ENCODE measurements around the gene SS18L1.

Gene SS18L1

GRCh38 chr20:62149532-62150309 lies 6.2 kb downstream of the SS18L1 start:
- no peak overlapping the region for H3K4me3 ChIP-seq (ENCODE audit: insufficient read depth, low read length, poor library complexity, severe bottlenecking)
- H3K27ac ChIP-seq (ENCODE audit: low read depth, low read length): no peak overlapping the region
- TF ChIP-seq CTCF (IDR thresholded peaks at IDR 0.05; ENCODE audit: insufficient read depth, low read length, poor library complexity, severe bottlenecking) (no peak), EZH2phosphoT487 (conservative IDR thresholded peaks at IDR 0.05; ENCODE audit: low read length) (no peak)
- peaks cover 73% of the 10 kb centered on the region for H3K79me2 ChIP-seq (ENCODE audit: insufficient read depth, low read length)
- H3K4me2 ChIP-seq (ENCODE audit: low read depth, low read length, poor library complexity, severe bottlenecking): no peak overlapping the region
- H4K20me1 ChIP-seq (ENCODE audit: low read depth, low read length): no peaks in the 10 kb centered on the region; the same call in 1 of the 2 replicates
- no peaks in the 10 kb centered on the region for H3F3A ChIP-seq (ENCODE audit: insufficient read depth)
- no peaks in the 10 kb centered on the region for H3K9me3 ChIP-seq (ENCODE audit: insufficient read depth, low read length)
- H3K9me2 ChIP-seq (replicated peaks; ENCODE audit: insufficient read depth, low read length): no peaks in the 10 kb centered on the region
- no peaks in the 10 kb centered on the region for H3K27me3 ChIP-seq (ENCODE audit: low read length)
- no peak overlapping the region for H2AFZ ChIP-seq (ENCODE audit: low read depth, low read length, severe bottlenecking)
- no peak overlapping the region for H3K9ac ChIP-seq (ENCODE audit: low read length)
- H3K36me3 ChIP-seq (ENCODE audit: low read length): no peaks in the 10 kb centered on the region

DNA sequence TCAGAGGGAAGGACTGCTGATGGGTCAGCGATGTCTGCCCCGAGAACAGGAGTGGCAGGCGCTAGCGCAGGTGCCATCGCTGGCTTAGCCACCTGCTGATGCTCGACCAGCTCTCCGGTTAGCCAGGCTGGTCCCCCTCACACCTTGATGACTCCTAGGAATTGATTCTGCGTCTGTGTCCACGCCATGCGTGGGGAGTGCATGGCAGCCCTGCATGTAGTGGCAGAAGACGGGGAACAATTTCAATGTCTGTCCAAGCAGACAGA lies 6.7 kb downstream of the SS18L1 start:
- H3K27me3 ChIP-seq (ENCODE audit: low read length): no peaks in the 10 kb centered on the region
- no peak overlapping the region for H3K27ac ChIP-seq (ENCODE audit: low read depth, low read length)
- no peaks in the 10 kb centered on the region; the same call in 1 of the 2 replicates for H4K20me1 ChIP-seq (ENCODE audit: low read depth, low read length)
- H3K9me3 ChIP-seq (ENCODE audit: insufficient read depth, low read length): no peaks in the 10 kb centered on the region
- H3F3A ChIP-seq (ENCODE audit: insufficient read depth): no peaks in the 10 kb centered on the region
- H3K9me2 ChIP-seq (replicated peaks; ENCODE audit: insufficient read depth, low read length): no peaks in the 10 kb centered on the region
- H3K9ac ChIP-seq (ENCODE audit: low read length): no peak overlapping the region
- no peaks in the 10 kb centered on the region for H3K36me3 ChIP-seq (ENCODE audit: low read length)
- peaks cover 68% of the 10 kb centered on the region for H3K79me2 ChIP-seq (ENCODE audit: insufficient read depth, low read length)
- no peak for TF ChIP-seq EZH2phosphoT487 (conservative IDR thresholded peaks at IDR 0.05; ENCODE audit: low read length)
- no peak overlapping the region for H3K4me2 ChIP-seq (ENCODE audit: low read depth, low read length, poor library complexity, severe bottlenecking)
- no peak overlapping the region for H2AFZ ChIP-seq (ENCODE audit: low read depth, low read length, severe bottlenecking)
- H3K4me3 ChIP-seq (ENCODE audit: insufficient read depth, low read length, poor library complexity, severe bottlenecking): no peak overlapping the region

DNA sequence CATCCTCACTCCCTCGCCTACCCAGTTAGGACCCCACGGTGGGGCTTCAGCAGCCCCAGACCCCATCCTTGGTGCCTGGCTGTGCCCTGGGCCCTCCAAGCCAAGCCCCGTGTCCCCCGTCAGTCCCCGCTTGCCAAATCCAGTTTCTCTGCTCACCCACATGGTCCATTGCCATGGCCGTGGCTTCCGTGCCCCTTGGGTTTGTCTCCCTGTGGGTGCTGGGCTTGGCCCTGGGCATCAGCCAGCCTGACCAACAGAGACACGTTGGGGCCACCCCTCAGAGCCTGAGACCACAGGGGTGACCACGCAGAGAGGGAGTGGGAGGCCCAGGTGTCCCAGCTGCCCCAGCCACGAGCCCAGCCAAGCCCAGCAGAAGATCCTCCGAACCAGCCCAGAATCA lies 7.7 kb downstream of the SS18L1 start:
- no peaks in the 10 kb centered on the region for H3K9me3 ChIP-seq (ENCODE audit: insufficient read depth, low read length)
- H3F3A ChIP-seq (ENCODE audit: insufficient read depth): no peaks in the 10 kb centered on the region
- peaks cover 58% of the 10 kb centered on the region for H3K79me2 ChIP-seq (ENCODE audit: insufficient read depth, low read length)
- H3K9ac ChIP-seq (ENCODE audit: low read length): no peak overlapping the region
- H4K20me1 ChIP-seq (ENCODE audit: low read depth, low read length): no peaks in the 10 kb centered on the region; the same call in 1 of the 2 replicates
- no peaks in the 10 kb centered on the region for H3K27me3 ChIP-seq (ENCODE audit: low read length)
- no peaks in the 10 kb centered on the region for H3K9me2 ChIP-seq (replicated peaks; ENCODE audit: insufficient read depth, low read length)
- H3K4me3 ChIP-seq (ENCODE audit: insufficient read depth, low read length, poor library complexity, severe bottlenecking): no peak overlapping the region
- no peak overlapping the region for H3K4me2 ChIP-seq (ENCODE audit: low read depth, low read length, poor library complexity, severe bottlenecking)
- no peak overlapping the region for H2AFZ ChIP-seq (ENCODE audit: low read depth, low read length, severe bottlenecking)
- no peak overlapping the region for H3K27ac ChIP-seq (ENCODE audit: low read depth, low read length)
- H3K36me3 ChIP-seq (ENCODE audit: low read length): no peaks in the 10 kb centered on the region
- TF ChIP-seq CTCF (IDR thresholded peaks at IDR 0.05; ENCODE audit: insufficient read depth, low read length, poor library complexity, severe bottlenecking) (no peak), EZH2phosphoT487 (conservative IDR thresholded peaks at IDR 0.05; ENCODE audit: low read length) (no peak)

DNA sequence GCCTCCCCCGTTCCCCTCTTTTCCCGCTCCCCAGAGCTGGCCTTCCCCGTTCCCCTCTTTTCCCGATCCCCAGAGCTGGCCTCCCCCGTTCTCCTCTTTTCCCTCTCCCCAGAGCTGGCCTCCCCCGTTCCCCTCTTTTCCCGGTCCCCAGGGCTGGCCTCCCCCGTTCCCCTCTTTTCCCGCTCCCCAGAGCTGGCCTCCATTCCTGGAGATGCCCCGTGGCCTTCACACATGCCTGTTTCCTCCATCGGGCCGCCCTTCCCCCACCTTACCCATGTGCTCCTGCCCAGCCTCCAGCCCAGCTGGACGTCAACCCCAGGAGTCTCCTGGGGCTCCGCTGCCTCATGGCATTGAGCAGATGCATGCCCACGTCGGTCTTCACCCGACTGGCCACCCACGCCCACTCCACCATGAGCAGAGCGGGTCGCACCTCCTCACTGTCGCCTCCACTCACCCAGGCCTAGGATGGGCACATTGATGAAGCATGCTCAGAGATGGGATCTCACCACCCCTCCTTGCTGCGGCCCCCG lies 8.3 kb downstream of the SS18L1 start:
- H3K27ac ChIP-seq (ENCODE audit: low read depth, low read length): no peak overlapping the region
- H3K9me2 ChIP-seq (replicated peaks; ENCODE audit: insufficient read depth, low read length): no peaks in the 10 kb centered on the region
- H3K36me3 ChIP-seq (ENCODE audit: low read length): no peaks in the 10 kb centered on the region
- no peak overlapping the region for H3K4me3 ChIP-seq (ENCODE audit: insufficient read depth, low read length, poor library complexity, severe bottlenecking)
- no peaks in the 10 kb centered on the region for H3F3A ChIP-seq (ENCODE audit: insufficient read depth)
- no peak overlapping the region for H3K9ac ChIP-seq (ENCODE audit: low read length)
- no peak overlapping the region for H2AFZ ChIP-seq (ENCODE audit: low read depth, low read length, severe bottlenecking)
- H3K9me3 ChIP-seq (ENCODE audit: insufficient read depth, low read length): no peaks in the 10 kb centered on the region
- no peaks in the 10 kb centered on the region for H3K27me3 ChIP-seq (ENCODE audit: low read length)
- no peak overlapping the region for H3K4me2 ChIP-seq (ENCODE audit: low read depth, low read length, poor library complexity, severe bottlenecking)
- H3K79me2 ChIP-seq (ENCODE audit: insufficient read depth, low read length): peaks cover 55% of the 10 kb centered on the region
- no peaks in the 10 kb centered on the region; the same call in 1 of the 2 replicates for H4K20me1 ChIP-seq (ENCODE audit: low read depth, low read length)
- no peak for TF ChIP-seq CTCF (IDR thresholded peaks at IDR 0.05; ENCODE audit: insufficient read depth, low read length, poor library complexity, severe bottlenecking)
- no peak for TF ChIP-seq EZH2phosphoT487 (conservative IDR thresholded peaks at IDR 0.05; ENCODE audit: low read length)

Data from SU-DHL-6 (cell line).